HepG2 (cell line): ENCODE measurements around the gene DHX32. TPM values are rescaled to one million over a fixed set of nuclear protein-coding genes. Genes with fewer than 3 reads are reported as not detected.

Source experiments
- DNMT3B ChIP-seq: conservative IDR thresholded peaks from 2 replicates; pipeline ENCODE4 v1.6.1; 2016; ENCODE audit warnings: missing biosample characterization, control low read depth
- FOXK1 ChIP-seq: sonication (generic); formaldehyde crosslinking; IDR thresholded peaks from 2 replicates; pipeline ENCODE4 v1.4.0; 2020; ENCODE audit warnings: low read depth, missing genetic modification reagents, borderline replicate concordance
- FOXM1 ChIP-seq: sonication (generic); formaldehyde crosslinking; IDR thresholded peaks from 2 replicates; pipeline ENCODE4 v1.5.0; 2020; ENCODE audit warnings: missing genetic modification reagents
- GMEB2 ChIP-seq: IDR thresholded peaks from 2 replicates; pipeline ENCODE4 v1.6.1; 2016; ENCODE audit warnings: missing biosample characterization, missing genetic modification reagents, low read depth
- GTF3A ChIP-seq: sonication (generic); formaldehyde crosslinking; conservative IDR thresholded peaks from 2 replicates; pipeline ENCODE4 v1.4.0; 2020; ENCODE audit warnings: mild to moderate bottlenecking, missing genetic modification reagents
- HOXD1 ChIP-seq: sonication (generic); formaldehyde crosslinking; IDR thresholded peaks from 2 replicates; pipeline ENCODE4 v1.5.0; 2020; ENCODE audit warnings: missing genetic modification reagents
- JUND ChIP-seq: sonication (generic); formaldehyde crosslinking; IDR thresholded peaks from 2 replicates; pipeline ENCODE4 v1.8.0; 2022; ENCODE audit warnings: mild to moderate bottlenecking, missing genetic modification reagents
- SETDB1 ChIP-seq: sonication (generic); formaldehyde crosslinking; IDR thresholded peaks from 2 replicates; pipeline ENCODE4 v1.5.1; 2020; ENCODE audit warnings: missing genetic modification reagents, mild to moderate bottlenecking, borderline replicate concordance
- ZMYM4 ChIP-seq: sonication (generic); formaldehyde crosslinking; IDR thresholded peaks from 2 replicates; pipeline ENCODE4 v1.8.1; 2023; ENCODE audit warnings: mild to moderate bottlenecking, missing genetic modification reagents
- ZNF616 ChIP-seq: sonication (generic); formaldehyde crosslinking; IDR thresholded peaks from 2 replicates; pipeline ENCODE4 v1.5.0; 2020; ENCODE audit warnings: low read depth, mild to moderate bottlenecking, missing genetic modification reagents
- ZNF776 ChIP-seq: sonication (generic); formaldehyde crosslinking; IDR thresholded peaks from 2 replicates; pipeline ENCODE4 v1.4.0; 2020; ENCODE audit warnings: mild to moderate bottlenecking, missing genetic modification reagents
- ZNF781 ChIP-seq: sonication (generic); formaldehyde crosslinking; IDR thresholded peaks from 2 replicates; pipeline ENCODE4 v1.5.1; 2020; ENCODE audit warnings: borderline replicate concordance, mild to moderate bottlenecking, missing genetic modification reagents; ENCODE audit errors: not compliant biosample characterization
- ZNF782 ChIP-seq: sonication (generic); formaldehyde crosslinking; IDR thresholded peaks from 2 replicates; pipeline ENCODE4 v1.4.0; 2020; ENCODE audit warnings: missing genetic modification reagents, mild to moderate bottlenecking, borderline replicate concordance
- ZSCAN21 ChIP-seq: sonication (generic); formaldehyde crosslinking; IDR thresholded peaks from 2 replicates; pipeline ENCODE4 v1.8.0; 2022; ENCODE audit warnings: mild to moderate bottlenecking, missing genetic modification reagents, moderate library complexity, borderline replicate concordance
- polyA plus RNA-seq, 8 experiments: library from polyadenylated mRNA; depleted of rRNA in 3 of 8; stranded (reverse) in 7 of 8; unstranded in 1 of 8; fragments of >200 nt; fragmentation: Illumina TruSeq in 4 of 8; extraction: Trizol in 4 of 8; gene quantifications; 2 replicates each; pipeline versions ENCODE4 v1.2.1 to v1.2.3, GENCODE V29; 2011 to 2016; ENCODE audit warnings: low read depth in 4 of 8, missing spikeins in 1 of 8, mixed read lengths in 1 of 8; ENCODE audit not compliant: insufficient read depth in 1 of 8
- total RNA-seq, 5 experiments: library from RNA; depleted of rRNA; stranded (reverse); fragments of >200 nt; fragmentation: Illumina TruSeq; extraction: Trizol; gene quantifications; 2 replicates each; pipeline ENCODE4 v1.2.3, GENCODE V29; 2016; ENCODE audit warnings: low read depth in 1 of 5
- TF ChIP-seq, protein P1 (sequence below): sonication (generic); formaldehyde crosslinking; IDR thresholded peaks from 2 replicates; pipeline ENCODE4 v1.8.1; 2023; ENCODE audit warnings: mild to moderate bottlenecking, moderate library complexity, missing genetic modification reagents
- TF ChIP-seq, protein P2 (sequence below): sonication (generic); formaldehyde crosslinking; conservative IDR thresholded peaks from 2 replicates; pipeline ENCODE4 v1.8.0; 2022; ENCODE audit warnings: mild to moderate bottlenecking, moderate library complexity, missing genetic modification reagents
- TF ChIP-seq, protein P3 (sequence below): IDR thresholded peaks from 2 replicates; pipeline ENCODE4 v1.6.1; 2016; ENCODE audit warnings: low read depth, missing genetic modification reagents, missing compliant biosample characterization

The DHX32 gene
- total and polyA plus RNA-seq, 2 of the 13 experiments (the other 11 are each of a cell fraction or from before 2014, with no cell fraction given), result 15.5 to 16.5 TPM

GRCh38 chr10:125822878-125823662 is 58.0 kb downstream of the DHX32 start, which contains the start of the genes BCCIP and UROS (continued):
- TF ChIP-seq GMEB2 (no peak), ZMYM4 (CRISPR knock-in tag) (peak; percentile 88), JUND (CRISPR knock-in tag) (no peak), ZNF781 (CRISPR knock-in tag) (no peak), GTF3A (CRISPR knock-in tag) (no peak), FOXM1 (CRISPR knock-in tag) (no peak), ZNF616 (CRISPR knock-in tag) (no peak), SETDB1 (CRISPR knock-in tag) (no peak), DNMT3B (CRISPR knock-in tag) (no peak), FOXK1 (CRISPR knock-in tag) (peak; percentile 78; the same call in 1 of the 2 replicates), ZNF782 (CRISPR knock-in tag) (no peak), ZNF776 (CRISPR knock-in tag) (no peak), HOXD1 (CRISPR knock-in tag) (no peak; the same call in 1 of the 2 replicates), ZSCAN21 (CRISPR knock-in tag) (peak; percentile 48; the same call in 1 of the 2 replicates)
- TF ChIP-seq, protein P1, sequence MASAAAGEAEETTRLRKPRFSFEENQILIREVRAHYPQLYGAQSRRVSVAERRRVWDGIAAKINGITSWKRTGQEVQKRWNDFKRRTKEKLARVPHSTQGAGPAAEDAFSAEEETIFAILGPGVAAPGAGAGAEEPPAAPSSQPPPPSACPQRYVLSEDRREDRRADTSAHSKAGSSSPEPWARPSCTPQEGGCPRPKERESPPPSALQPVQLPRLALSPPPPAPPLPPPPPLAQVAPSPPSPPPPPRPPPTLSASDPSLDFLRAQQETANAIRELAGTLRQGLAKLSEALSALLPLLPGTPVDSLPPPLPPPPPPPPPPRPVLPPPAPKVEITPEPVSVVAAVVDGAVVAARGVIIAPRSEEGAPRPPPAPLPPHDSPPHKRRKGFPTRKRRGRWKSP (CRISPR knock-in tag), result no peak
- TF ChIP-seq, protein P2, sequence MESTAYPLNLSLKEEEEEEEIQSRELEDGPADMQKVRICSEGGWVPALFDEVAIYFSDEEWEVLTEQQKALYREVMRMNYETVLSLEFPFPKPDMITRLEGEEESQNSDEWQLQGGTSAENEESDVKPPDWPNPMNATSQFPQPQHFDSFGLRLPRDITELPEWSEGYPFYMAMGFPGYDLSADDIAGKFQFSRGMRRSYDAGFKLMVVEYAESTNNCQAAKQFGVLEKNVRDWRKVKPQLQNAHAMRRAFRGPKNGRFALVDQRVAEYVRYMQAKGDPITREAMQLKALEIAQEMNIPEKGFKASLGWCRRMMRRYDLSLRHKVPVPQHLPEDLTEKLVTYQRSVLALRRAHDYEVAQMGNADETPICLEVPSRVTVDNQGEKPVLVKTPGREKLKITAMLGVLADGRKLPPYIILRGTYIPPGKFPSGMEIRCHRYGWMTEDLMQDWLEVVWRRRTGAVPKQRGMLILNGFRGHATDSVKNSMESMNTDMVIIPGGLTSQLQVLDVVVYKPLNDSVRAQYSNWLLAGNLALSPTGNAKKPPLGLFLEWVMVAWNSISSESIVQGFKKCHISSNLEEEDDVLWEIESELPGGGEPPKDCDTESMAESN (CRISPR knock-in tag), result 0 out of 2 replicates have a peak, but pooled peaks have one; percentile 34
- TF ChIP-seq, protein P3, sequence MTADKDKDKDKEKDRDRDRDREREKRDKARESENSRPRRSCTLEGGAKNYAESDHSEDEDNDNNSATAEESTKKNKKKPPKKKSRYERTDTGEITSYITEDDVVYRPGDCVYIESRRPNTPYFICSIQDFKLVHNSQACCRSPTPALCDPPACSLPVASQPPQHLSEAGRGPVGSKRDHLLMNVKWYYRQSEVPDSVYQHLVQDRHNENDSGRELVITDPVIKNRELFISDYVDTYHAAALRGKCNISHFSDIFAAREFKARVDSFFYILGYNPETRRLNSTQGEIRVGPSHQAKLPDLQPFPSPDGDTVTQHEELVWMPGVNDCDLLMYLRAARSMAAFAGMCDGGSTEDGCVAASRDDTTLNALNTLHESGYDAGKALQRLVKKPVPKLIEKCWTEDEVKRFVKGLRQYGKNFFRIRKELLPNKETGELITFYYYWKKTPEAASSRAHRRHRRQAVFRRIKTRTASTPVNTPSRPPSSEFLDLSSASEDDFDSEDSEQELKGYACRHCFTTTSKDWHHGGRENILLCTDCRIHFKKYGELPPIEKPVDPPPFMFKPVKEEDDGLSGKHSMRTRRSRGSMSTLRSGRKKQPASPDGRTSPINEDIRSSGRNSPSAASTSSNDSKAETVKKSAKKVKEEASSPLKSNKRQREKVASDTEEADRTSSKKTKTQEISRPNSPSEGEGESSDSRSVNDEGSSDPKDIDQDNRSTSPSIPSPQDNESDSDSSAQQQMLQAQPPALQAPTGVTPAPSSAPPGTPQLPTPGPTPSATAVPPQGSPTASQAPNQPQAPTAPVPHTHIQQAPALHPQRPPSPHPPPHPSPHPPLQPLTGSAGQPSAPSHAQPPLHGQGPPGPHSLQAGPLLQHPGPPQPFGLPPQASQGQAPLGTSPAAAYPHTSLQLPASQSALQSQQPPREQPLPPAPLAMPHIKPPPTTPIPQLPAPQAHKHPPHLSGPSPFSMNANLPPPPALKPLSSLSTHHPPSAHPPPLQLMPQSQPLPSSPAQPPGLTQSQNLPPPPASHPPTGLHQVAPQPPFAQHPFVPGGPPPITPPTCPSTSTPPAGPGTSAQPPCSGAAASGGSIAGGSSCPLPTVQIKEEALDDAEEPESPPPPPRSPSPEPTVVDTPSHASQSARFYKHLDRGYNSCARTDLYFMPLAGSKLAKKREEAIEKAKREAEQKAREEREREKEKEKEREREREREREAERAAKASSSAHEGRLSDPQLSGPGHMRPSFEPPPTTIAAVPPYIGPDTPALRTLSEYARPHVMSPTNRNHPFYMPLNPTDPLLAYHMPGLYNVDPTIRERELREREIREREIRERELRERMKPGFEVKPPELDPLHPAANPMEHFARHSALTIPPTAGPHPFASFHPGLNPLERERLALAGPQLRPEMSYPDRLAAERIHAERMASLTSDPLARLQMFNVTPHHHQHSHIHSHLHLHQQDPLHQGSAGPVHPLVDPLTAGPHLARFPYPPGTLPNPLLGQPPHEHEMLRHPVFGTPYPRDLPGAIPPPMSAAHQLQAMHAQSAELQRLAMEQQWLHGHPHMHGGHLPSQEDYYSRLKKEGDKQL (CRISPR knock-in tag), result no peak
